Right cardiac atrium (tissue), 5 donors: ENCODE results near the gene ATP5F1E. TPM values are rescaled to one million over a fixed set of nuclear protein-coding genes. Genes with fewer than 3 reads are reported as not detected.
A peak's percentile ranks its signal among the peaks of the same experiment; 100 is the strongest.

ENCODE experiments used
- ATAC-seq, 2 donors: fragments of 200-7000 bp; cut with Tn5 transposase; one replicate each; pipeline versions ENCODE4 v1.8.0 to v1.9.1; 2020; ENCODE audit warnings: moderate library complexity in 2 of 2, mild to moderate bottlenecking in 1 of 2
- DNase-seq, 3 donors: peaks; one replicate each; pipeline ENCODE4 v3.0.0-alpha.2; 2020
- H3K27ac ChIP-seq: one replicate; pipeline ENCODE4 v1.5.1; 2013; ENCODE audit warnings: mild to moderate bottlenecking, low read length, control low read depth, moderate library complexity
- H3K27me3 ChIP-seq: one replicate; pipeline ENCODE4 v1.6.1; 2013; ENCODE audit not compliant: control insufficient read depth, insufficient read depth
- H3K4me1 ChIP-seq: one replicate; pipeline ENCODE4 v1.6.1; 2013; ENCODE audit warnings: low read length; ENCODE audit not compliant: control insufficient read depth, insufficient read depth
- H3K4me3 ChIP-seq: one replicate; pipeline ENCODE4 v1.5.1; 2013; ENCODE audit warnings: low read length, control low read depth
- H3K9me3 ChIP-seq: one replicate; pipeline ENCODE4 v1.6.1; 2013; ENCODE audit warnings: low read length; ENCODE audit not compliant: control insufficient read depth
- whole genome bisulfite sequencing: extraction: QIAGEN DNeasy Blood & Tissue Kit; methylation state at CpG from one replicate; pipeline ENCODE4 v1.1.7; 2013; 5-methylcytosine and 5-hydroxymethylcytosine counted together
- intact Hi-C, 4 donors: fragments of 100-400 bp; cut with DNase I; formaldehyde crosslinking; loops; one replicate each; pipeline versions ENCODE4 v1.11.0 to v1.14.0; 2022 to 2023
- polyA plus RNA-seq: library from polyadenylated mRNA; stranded (reverse); fragments of 200-250 nt; gene quantifications from one replicate; pipeline ENCODE4 v1.2.3, GENCODE V29; 2013
- total RNA-seq, 4 donors: library from RNA; stranded (reverse); fragmentation: NEBNext Ultra II Directional; extraction: Animal tissue kit (Norgen Biotek cat#: 25700); gene quantifications; one replicate each; pipeline ENCODE4 v1.2.1, GENCODE V29; 2021
- donor health status: healthy with polysubstance abuse.
- donor health status: DM: no; HTN: yes; CAD: no.
- donor health status: DM: no; HTN: no; CAD: no.
- donor health status: DM: no; HTN: yes; CAD: no; lungs with severe emphysema.
- donor health status: DM: yes; HTN: yes; CAD: no.

The ATP5F1E gene
- total and polyA plus RNA-seq, 5 donors = 109 to 131 (median 128) TPM

DNA sequence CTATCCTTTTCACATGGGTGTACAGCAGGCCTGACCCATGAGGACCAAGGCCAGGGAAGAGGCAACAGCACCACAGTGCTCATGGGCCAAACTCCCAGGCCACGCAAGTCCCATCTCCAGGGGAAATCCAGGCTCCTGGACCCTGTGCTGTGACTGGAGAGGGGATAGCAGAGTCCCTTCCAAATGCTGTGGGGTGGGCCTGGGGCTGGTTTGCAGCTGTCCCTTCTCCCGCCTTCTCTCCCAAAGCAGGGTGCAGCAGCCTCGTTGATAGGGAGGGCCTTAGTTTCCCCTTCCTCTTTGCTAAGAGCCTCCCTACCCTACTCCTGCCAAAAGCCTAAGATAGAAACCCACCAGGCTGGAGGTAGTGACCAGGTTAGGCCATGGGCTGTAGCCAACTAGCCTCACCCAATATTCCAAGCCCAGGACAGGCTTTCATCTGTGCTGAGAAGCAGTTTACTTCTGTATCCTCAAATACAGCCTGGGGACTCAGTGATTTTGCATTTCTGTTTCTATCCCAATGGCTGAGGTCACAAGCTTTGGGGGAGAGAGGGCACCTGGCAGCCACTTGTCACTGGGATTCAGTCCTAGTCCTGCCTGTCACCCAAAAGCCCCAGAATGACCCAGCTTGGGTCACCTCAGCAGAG is 26.5 kb downstream of the ATP5F1E start:
- intact Hi-C loops = no loop called here
- peaks cover 9% of the 10 kb centered on the region for H3K4me1 ChIP-seq
- H3K27ac ChIP-seq = peak overlapping the region; percentile 13
- ATAC-seq (no peak), DNase-seq (no peak)
- no peaks in the 10 kb centered on the region for H3K27me3 ChIP-seq
- no peaks in the 10 kb centered on the region for H3K9me3 ChIP-seq
- peak overlapping the region; percentile 76 for H3K4me3 ChIP-seq
- 76% methylated on average over 3 of the region's 3 CpGs for WGBS

- Histone ChIP-seq H3K9me3 (no peaks in the 10 kb centered on the region), H3K27me3 (no peaks in the 10 kb centered on the region), H3K4me1 (peaks cover 9% of the 10 kb centered on the region), H3K27ac (no peak overlapping the region), H3K4me3 (no peak overlapping the region)
- 41% methylated on average over 17 of the region's 17 CpGs for WGBS
- intact Hi-C loops = no loop called here
- DNase-seq (peak; percentile 61 to 87 (median 86)), ATAC-seq (peak; percentile 63 to 71)
These were observed 27.2 kb downstream of the ATP5F1E start for GRCh38 chr20:59004763-59005522.

- WGBS = 58% methylated on average over 4 of the region's 4 CpGs
- Histone ChIP-seq H3K9me3 (no peaks in the 10 kb centered on the region), H3K4me1 (peaks cover 9% of the 10 kb centered on the region), H3K27me3 (no peaks in the 10 kb centered on the region), H3K4me3 (no peak overlapping the region), H3K27ac (no peak overlapping the region)
- ATAC-seq (no peak), DNase-seq (peak; percentile 48 to 86 (median 80))
- intact Hi-C loops = no loop called here
These were observed 27.7 kb downstream of the ATP5F1E start for GRCh38 chr20:59004493-59004762.

GRCh38 chr20:59003836-59004492 is 28.2 kb downstream of the ATP5F1E start:
- ATAC-seq = no peak

DNA sequence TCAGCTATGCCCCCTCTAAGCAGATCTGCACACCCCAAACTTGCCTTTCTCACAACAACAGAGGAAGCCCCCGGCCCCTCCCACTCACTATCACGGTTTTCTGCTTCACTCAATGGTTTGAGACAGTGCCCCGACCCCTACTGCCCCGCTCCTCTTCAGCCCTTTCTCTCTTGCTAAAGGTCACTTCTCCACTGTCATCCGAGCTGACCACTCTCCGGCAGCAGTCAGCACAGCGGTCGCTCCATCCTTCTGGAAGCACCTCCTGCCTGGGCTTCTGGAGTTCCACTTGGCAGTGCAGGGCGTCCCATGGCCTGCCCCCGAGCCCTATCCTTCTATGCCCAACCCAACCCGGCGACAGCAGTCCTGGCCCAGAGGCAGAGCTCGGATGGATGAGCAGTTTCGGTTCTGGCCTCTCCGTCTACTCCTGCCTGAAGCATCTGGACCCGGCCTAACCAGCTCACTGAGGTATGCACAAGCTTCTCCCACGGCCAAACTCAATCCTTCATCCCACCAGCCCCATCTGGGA is 29.2 kb downstream of the ATP5F1E start:
- H3K4me3 ChIP-seq = no peak overlapping the region
- H3K27ac ChIP-seq = no peak overlapping the region
- intact Hi-C loops = no loop called here
- ATAC-seq = no peak
- H3K4me1 ChIP-seq = peaks cover 9% of the 10 kb centered on the region
- 86% methylated on average over 17 of the region's 17 CpGs for WGBS
- no peak for DNase-seq
- H3K27me3 ChIP-seq = no peaks in the 10 kb centered on the region
- H3K9me3 ChIP-seq = no peaks in the 10 kb centered on the region

More at GRCh38 chr20:59003836-59004492, 28.2 kb downstream of the ATP5F1E start:
- no peak for DNase-seq
- no peaks in the 10 kb centered on the region for H3K9me3 ChIP-seq
- no peak overlapping the region for H3K4me3 ChIP-seq
- no peaks in the 10 kb centered on the region for H3K27me3 ChIP-seq
- WGBS = 86% methylated on average over 16 of the region's 16 CpGs
- intact Hi-C loops = no loop called here
- H3K27ac ChIP-seq = no peak overlapping the region
- H3K4me1 ChIP-seq = peaks cover 9% of the 10 kb centered on the region

- 79% methylated on average over 8 of the region's 8 CpGs for WGBS
- no peak for ATAC-seq
- no peak for DNase-seq
- H3K4me1 ChIP-seq = peaks cover 9% of the 10 kb centered on the region
- intact Hi-C loops = no loop called here
- H3K27me3 ChIP-seq = no peaks in the 10 kb centered on the region
- H3K9me3 ChIP-seq = no peaks in the 10 kb centered on the region
- no peak overlapping the region for H3K27ac ChIP-seq
- H3K4me3 ChIP-seq = no peak overlapping the region
These were observed 29.7 kb downstream of the ATP5F1E start for GRCh38 chr20:59002388-59002787.

DNA sequence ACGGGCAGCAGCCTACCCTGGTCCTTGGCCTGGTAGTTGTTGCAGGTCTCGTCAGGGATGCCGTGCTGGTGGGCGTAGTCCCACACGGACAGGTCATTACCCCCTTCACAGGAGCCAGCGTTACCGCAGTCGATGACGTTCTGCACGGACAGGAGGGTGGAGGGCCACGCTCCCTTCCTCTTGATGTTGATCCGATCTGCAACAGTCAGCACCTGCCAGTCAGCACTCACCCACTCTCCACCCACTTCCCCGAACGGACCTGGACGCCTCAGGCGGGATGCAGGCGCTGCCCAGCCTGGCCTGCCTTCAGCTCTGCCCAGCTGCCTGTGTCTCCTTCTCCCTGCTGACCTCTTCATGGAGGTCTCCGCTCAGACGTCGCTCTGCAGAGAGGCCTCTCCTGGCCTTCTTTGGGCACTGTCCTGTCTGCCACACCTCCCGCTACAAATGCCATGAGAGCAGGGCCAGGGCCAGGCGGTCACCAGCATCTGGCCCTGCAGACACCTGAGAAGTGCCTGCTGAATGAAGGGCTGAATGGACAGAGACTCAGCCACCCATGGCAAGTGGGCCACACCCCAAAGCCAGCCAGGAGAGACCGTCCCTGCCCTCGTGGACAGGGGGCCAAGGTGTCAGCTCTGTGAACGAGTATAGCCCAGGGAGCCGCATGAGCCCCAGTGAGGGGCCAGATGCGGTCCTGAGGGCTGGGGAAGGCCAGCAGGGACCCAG is 30.5 kb downstream of the ATP5F1E start:
- Histone ChIP-seq H3K27me3 (no peaks in the 10 kb centered on the region), H3K4me3 (no peak overlapping the region), H3K9me3 (no peaks in the 10 kb centered on the region), H3K27ac (no peak overlapping the region), H3K4me1 (peaks cover 9% of the 10 kb centered on the region)
- intact Hi-C loops = no loop called here
- WGBS = 87% methylated on average over 27 of the region's 27 CpGs
- no peak for DNase-seq
- no peak for ATAC-seq

DNA sequence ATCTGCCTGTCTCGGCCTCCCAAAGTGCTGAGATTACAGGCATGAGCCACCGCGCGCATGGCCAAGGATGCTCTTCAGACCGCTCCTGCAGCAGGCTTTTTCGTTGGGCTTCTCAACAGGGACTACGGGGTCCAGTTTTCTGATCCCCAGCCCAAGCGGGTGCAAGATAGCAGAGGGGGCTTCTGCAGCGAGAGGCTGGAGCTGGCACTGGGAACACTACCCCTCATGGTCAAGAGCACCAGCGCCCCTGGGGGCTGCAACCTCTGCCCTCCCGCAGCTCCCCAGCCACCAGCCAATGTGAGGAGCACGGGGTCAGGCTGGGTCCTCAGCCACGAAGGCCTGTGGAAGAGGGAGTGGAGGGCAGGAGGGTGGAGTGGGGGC is 31.1 kb downstream of the ATP5F1E start:
- H3K27me3 ChIP-seq = no peaks in the 10 kb centered on the region
- intact Hi-C loops = no loop called here
- H3K27ac ChIP-seq = no peak overlapping the region
- DNase-seq = no peak
- WGBS = 88% methylated on average over 13 of the region's 13 CpGs
- no peak for ATAC-seq
- H3K4me3 ChIP-seq = no peak overlapping the region
- H3K4me1 ChIP-seq = peaks cover 9% of the 10 kb centered on the region
- H3K9me3 ChIP-seq = no peaks in the 10 kb centered on the region

DNA sequence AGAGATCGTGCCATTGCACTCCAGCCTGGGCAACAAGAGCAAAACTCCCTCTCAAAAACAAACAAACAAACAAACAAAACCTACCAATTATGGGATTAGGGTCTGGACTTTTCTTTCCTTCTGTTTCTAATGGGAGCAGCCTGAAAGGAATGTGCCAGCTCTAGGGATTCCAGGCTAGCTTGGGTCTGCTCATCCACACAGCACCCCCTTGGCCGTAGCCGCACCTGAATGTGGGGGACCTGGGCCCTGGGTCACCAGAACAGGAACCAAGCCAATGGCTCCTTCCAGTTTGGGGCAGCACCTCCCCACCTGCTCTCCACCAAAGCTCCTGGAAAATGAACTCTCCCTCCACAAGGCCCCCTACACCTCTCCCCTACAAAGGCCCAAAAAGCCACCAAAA is 31.8 kb downstream of the ATP5F1E start:
- WGBS = 80% methylated on average over 3 of the region's 3 CpGs
- DNase-seq (no peak), ATAC-seq (no peak)
- Histone ChIP-seq H3K4me3 (no peak overlapping the region), H3K4me1 (peaks cover 5% of the 10 kb centered on the region), H3K27me3 (no peaks in the 10 kb centered on the region), H3K9me3 (no peaks in the 10 kb centered on the region), H3K27ac (no peak overlapping the region)
- intact Hi-C loops = no loop called here

- H3K4me1 ChIP-seq = no peaks in the 10 kb centered on the region
- WGBS = 90% methylated on average over 11 of the region's 11 CpGs
- intact Hi-C loops = no loop called here
- ATAC-seq = no peak
- H3K9me3 ChIP-seq = no peaks in the 10 kb centered on the region
- no peak overlapping the region for H3K4me3 ChIP-seq
- no peaks in the 10 kb centered on the region for H3K27me3 ChIP-seq
- no peak for DNase-seq
- H3K27ac ChIP-seq = no peak overlapping the region
These were observed 33.5 kb downstream of the ATP5F1E start for GRCh38 chr20:58998656-58999055.
